H7 (cell line): ENCODE measurements around the gene SRRT. TPM values are rescaled to one million over a fixed set of nuclear protein-coding genes. Genes with fewer than 3 reads are reported as not detected.

Experiments used
- DNase-seq: peaks from one replicate; pipeline ENCODE4 v3.0.0; 2012
- H3K27me3 ChIP-seq: 2 replicates; pipeline ENCODE4 v1.6.0; 2011; ENCODE audit warnings: mild to moderate bottlenecking, low read length; ENCODE audit not compliant: control insufficient read depth, insufficient read depth
- H3K36me3 ChIP-seq: replicated peaks from 2 replicates; pipeline ENCODE4 v1.5.1; 2011; ENCODE audit warnings: low read length; ENCODE audit not compliant: control insufficient read depth, insufficient read depth
- H3K4me3 ChIP-seq: 2 replicates; pipeline ENCODE4 v1.5.1; 2011; ENCODE audit warnings: low read depth, mild to moderate bottlenecking, control low read depth, low read length, moderate library complexity; ENCODE audit not compliant: insufficient read depth
- total RNA-seq: library from RNA; depleted of rRNA; stranded (reverse); fragments of >200 nt; shearing (Covaris generic); gene quantifications from 2 replicates; pipeline ENCODE4 v1.2.3, GENCODE V29; 2014

Gene SRRT
- total RNA-seq, 1 experiment from 2014 or later: 101 TPM

- H3K27me3 ChIP-seq: no peaks in the 10 kb centered on the region
- H3K4me3 ChIP-seq: no peak overlapping the region
- peaks cover 56% of the 10 kb centered on the region for H3K36me3 ChIP-seq
- DNase-seq: peak; percentile 44
Measured at GRCh38 chr7:100884736-100885439, 10.0 kb downstream of the SRRT start.

DNA sequence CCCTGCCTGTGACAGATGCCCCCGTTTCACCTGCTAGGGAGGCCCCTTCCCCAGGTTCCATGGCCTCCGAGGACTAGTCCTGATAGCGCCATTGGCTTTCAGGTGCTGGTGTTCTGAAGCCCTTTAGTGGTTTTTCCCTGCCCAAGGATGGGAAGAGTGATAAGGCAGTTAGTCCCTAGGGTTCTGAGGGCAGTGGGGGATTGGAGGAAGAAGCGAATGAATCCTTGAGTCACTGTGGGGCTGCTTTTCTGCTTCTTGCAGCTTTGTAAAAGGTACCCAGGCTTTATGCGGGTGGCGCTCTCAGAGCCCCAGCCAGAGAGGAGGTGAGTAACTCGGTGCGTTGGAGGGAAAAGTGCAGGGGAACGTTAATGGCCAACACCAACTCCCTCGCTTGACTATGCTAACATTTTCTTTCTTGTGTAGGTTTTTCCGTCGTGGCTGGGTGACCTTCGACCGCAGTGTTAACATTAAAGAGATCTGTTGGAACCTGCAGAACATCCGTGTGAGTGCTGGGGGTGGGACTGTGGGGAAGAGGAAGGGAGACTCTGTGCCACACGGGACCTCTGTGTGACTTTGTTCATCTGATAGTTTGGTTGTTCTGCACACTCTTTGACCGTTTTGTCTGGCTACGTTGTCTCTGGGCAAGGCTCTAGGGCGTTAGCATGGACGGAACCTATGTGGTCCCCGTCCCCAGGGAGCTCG, 10.7 kb downstream of the SRRT start:
- no peak overlapping the region for H3K4me3 ChIP-seq
- peaks cover 54% of the 10 kb centered on the region for H3K36me3 ChIP-seq
- DNase-seq: no peak
- H3K27me3 ChIP-seq: no peaks in the 10 kb centered on the region

DNA sequence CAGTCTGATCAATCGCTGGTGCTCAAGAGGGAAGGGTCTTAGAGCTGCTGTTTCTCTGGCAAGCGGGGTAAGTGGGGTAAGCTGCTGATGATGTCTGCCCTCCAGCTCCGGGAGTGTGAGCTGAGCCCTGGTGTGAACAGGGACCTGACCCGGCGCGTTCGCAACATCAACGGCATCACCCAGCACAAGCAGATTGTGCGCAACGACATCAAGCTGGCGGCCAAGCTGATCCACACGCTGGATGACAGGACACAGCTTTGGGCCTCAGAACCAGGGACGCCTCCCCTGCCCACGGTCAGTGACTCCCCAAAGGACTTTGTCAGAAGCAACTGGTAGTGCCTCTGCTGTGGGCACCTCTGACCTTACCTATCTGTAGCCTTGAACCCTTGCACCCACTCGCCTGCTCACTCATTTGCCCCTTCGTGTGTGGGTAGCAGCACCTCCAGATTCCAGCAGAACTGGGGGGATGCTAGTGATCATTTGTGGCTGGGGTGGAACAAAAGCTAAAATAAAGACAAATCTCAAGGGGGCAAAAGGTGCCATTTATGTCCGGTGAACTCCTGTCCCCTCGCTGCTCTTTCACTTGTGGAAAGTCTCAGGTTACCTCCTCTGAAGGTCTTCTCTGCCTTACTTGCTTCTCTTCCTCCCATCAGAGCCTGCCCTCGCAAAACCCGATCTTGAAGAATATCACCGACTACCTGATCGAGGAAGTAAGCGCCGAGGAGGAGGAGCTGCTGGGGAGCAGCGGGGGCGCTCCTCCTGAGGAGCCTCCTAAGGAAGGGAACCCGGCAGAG, 11.4 kb downstream of the SRRT start:
- Histone ChIP-seq H3K4me3 (no peak overlapping the region), H3K27me3 (no peaks in the 10 kb centered on the region), H3K36me3 (peaks cover 54% of the 10 kb centered on the region)
- DNase-seq: peak; percentile 42

- DNase-seq: peak; percentile 57
- peaks cover 47% of the 10 kb centered on the region for H3K36me3 ChIP-seq
- H3K27me3 ChIP-seq: no peaks in the 10 kb centered on the region
- no peak overlapping the region for H3K4me3 ChIP-seq
Measured at GRCh38 chr7:100886936-100887515, 12.1 kb downstream of the SRRT start.

DNA sequence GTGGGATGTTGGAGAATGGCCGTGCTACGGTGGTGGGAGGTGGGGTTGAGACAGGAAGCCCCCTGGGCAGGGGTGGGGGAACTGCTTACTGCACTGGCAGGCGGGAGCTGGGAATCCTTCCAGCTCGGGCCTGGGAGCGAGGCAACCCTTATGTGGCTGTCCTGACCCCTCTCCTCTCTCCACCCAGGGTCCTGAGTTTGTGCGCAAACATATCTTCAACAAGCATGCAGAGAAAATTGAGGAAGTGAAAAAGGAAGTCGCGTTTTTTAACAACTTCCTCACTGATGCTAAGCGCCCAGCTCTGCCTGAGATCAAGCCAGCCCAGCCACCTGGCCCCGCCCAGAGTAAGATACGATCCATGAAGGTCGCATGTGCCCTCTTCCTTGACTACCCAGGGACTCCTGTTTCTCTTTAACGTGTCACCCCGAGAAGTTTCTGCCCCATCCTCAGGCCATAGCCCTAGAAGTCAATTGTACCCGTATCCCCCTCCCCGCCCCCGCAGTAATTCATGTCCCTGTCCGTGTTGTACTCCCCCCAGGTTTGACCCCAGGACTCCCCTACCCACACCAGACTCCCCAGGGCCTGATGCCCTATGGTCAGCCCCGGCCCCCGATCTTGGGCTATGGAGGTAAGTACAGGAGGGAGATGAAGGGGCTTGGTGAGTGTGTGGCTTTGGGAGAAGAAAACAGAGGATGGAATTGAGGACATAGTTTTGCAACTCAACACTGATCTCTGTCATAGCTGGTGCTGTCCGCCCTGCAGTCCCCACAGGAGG, 12.8 kb downstream of the SRRT start:
- peaks cover 43% of the 10 kb centered on the region for H3K36me3 ChIP-seq
- H3K27me3 ChIP-seq: no peaks in the 10 kb centered on the region
- no peak overlapping the region; the same call in 1 of the 2 replicates for H3K4me3 ChIP-seq
- DNase-seq: peak; percentile 60

DNA sequence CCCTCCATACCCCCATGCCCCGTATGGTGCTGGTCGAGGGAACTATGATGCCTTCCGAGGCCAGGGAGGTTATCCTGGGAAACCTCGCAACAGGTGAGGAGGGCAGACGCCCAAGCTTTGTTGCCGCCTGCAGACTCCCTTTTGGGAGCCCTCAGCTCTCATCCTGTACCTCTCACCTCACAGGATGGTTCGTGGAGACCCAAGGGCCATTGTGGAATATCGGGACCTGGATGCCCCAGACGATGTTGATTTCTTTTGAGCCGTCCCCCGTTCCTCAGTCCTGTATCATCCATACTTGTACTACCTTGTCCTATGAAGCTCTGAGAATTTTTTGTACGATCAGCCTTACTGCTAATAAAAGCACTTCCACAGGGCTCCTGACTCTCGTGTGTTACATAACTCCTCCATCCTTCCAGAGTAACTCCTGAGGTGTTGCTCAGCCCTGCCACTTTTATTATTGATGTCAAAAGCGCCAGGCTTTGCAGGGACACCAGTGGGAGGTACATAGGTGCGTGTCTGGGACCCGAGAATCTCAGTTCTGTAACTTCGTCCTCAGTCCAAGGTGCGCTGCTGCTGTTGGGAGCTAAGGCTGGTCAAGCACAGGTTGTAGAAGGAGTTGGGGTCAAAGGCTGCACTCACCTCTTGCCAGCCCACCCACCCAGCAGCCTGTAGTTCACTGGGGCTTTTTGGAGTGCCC, 13.5 kb downstream of the SRRT start:
- Histone ChIP-seq H3K4me3 (peak overlapping the region; percentile 91), H3K36me3 (peaks cover 39% of the 10 kb centered on the region), H3K27me3 (no peaks in the 10 kb centered on the region)
- DNase-seq: peak; percentile 60

GRCh38 chr7:100888988-100889750, 14.3 kb downstream of the SRRT start, which contains the start of gene UFSP1:
Gene UFSP1, minus strand, starts transcription at chr7:100889715. Its CDS starts 444 bp downstream, at chr7:100889271.
- DNase-seq: no peak
- no peaks in the 10 kb centered on the region for H3K27me3 ChIP-seq

DNA sequence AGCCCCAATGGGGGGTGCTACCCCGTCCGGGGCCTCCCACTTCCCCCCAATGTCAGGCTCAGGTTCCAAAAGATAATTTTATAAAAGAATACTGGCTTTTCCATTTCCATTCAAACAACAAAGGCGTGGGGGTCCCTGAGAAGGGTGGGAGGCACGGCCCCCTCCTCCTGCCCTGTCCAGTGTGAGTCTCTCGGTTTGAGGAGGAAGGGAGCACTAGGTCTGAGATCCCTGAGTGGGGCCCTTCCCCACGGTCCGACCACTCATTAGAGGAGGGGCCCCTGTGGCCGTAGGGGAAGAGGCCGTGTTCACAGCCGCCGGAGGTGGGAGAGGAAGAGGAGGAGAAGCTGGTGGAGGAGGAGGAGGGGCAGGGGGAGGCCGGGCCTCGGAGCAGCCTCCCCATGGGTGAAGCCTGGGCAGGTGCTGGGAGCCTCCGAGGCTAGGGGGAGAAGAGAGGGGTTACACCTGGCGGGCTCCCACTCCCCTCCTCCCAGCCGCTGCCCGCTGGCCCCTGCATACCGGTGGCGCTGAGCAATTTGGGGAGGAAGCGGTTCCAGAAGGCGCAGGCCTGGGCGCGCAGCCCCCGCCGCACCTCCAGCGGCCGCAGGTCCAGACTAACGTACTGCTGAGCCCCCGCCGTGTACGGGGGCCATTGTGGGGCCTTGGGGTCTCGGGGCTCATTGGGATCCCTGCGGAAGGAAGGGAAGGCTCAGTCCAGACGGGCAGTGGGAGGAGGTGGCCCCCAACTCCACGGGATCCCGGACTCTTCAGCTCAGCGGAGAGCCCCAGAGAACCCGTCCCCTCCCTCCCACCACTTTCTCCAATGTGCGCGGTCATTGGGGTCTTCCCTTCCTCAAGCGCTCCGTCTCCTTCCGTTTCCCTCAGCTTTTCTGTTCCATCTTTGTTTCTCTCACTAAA, 16.0 kb downstream of the SRRT start:
- Histone ChIP-seq H3K36me3 (peaks cover 19% of the 10 kb centered on the region), H3K4me3 (peak overlapping the region; percentile 68), H3K27me3 (peaks cover 2% of the 10 kb centered on the region)
- DNase-seq: peak; percentile 87

More at GRCh38 chr7:100888988-100889750, 14.3 kb downstream of the SRRT start, which contains the start of gene UFSP1:
- peaks cover 32% of the 10 kb centered on the region for H3K36me3 ChIP-seq
- peak within 1 kb of the TSS; percentile 91 for H3K4me3 ChIP-seq

DNA sequence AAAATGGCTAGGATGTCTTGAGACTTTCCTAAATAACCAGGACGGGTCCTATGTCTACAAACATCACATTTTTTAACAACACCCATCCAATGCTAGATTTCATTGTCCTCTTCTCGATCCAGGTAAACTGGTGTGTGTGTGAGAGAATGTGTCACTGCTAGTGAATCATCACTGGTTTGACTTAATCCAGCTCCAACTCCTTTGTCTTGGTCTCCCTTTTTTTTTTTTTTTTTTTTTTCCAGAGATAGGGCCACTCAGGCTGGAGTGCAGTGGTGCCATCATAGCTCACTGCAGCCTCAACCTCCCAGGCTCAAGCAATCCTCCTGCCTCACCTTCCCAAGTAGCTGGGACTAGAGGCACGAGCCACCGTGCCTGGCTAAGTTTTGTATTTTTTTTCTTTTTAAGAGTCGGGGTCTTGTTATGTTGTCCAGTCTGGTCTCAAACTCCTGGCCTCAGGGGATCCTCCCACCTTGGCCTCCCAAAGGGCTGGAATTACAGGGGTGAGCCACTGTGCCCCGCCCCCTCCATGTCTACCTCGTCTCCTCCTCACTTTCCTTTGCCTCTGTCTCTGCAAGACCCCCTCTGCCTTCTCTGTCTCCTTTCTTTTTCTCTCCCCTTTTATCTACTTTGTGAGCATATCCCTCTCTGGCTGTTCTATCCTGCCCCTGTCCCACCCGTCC, 16.8 kb downstream of the SRRT start:
- Histone ChIP-seq H3K27me3 (peaks cover 10% of the 10 kb centered on the region), H3K4me3 (peak overlapping the region; percentile 68; the same call in 1 of the 2 replicates), H3K36me3 (peaks cover 12% of the 10 kb centered on the region)
- DNase-seq: no peak

DNA sequence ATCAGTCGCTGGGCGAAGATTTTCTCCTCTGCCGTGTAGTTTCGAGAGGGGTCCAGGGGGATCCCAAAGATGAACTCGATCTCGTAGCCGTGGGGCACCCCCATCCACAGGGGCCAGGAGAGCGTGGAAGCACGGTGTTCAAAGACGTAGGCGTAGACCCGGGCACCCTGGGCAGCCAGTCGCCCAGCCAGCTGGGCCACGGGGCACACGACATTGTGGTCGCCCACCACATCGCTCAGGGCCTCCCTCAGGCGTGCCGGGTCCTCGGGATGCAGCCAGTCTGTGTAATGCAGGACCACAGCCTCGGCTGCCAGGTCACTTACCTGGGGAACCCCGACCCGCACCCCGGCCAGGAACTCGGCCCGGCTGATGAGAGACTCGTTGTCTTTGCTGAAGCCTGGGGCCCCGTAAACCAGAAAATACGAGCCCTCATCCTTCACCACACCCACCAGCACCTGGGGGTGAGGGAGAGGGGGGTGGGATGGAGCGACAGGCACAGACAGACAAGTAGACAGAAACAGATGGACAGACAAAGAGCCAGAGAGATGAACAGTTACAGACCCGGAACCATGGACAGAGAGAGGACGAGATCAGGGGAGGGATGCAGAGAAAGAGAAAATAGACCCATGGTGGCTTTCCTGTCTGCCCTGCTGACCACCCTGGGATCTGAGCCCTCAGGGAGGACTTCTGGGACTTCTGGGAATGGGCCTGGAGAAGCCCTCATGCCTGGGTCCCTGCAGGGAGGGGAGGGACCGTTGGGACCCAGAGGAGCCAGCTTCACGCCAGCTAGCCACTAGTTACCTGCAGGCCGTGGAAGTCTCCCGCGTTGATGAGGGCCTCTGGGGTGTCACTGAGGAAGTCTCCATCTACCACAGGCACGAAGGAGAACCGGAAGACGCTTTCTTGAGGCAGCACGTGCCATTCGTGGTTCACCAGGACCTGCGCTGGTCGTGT, 17.7 kb downstream of the SRRT start:
- DNase-seq: peak; percentile 40
- Histone ChIP-seq H3K4me3 (no peak overlapping the region), H3K27me3 (peaks cover 12% of the 10 kb centered on the region), H3K36me3 (peaks cover 9% of the 10 kb centered on the region)
